ENCODE results near the gene SPAG5. TPM values are rescaled to one million over a fixed set of nuclear protein-coding genes. Genes with fewer than 3 reads are reported as not detected.
A peak's percentile ranks its signal among the peaks of the same experiment; 100 is the strongest.

Gene SPAG5
- total RNA-seq, 1 donor: 31.8 TPM

DNA sequence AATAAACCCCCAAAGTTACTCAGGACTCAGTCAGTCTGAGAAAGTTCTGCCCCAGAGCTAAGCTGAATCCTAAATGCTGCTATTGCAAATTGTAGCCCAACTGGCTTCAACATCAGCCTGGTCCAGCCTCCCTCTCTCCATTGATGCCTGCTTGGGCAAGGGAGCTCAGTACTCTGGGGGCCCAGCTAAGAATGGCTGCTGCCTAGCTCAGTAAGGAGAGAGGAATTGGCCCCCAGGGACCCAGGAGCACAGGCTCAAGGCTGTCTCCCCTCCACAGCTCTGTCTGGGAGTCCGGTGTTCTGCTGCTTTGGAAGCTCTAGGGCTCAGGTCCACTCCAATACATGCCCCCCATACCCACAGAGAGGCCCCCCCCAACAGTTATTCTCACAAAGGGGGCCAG, 48.0 kb downstream of the SPAG5 start:
- H3K4me3 ChIP-seq (ENCODE audit: low read depth, low read length): no peak overlapping the region
- TF ChIP-seq, protein P1, sequence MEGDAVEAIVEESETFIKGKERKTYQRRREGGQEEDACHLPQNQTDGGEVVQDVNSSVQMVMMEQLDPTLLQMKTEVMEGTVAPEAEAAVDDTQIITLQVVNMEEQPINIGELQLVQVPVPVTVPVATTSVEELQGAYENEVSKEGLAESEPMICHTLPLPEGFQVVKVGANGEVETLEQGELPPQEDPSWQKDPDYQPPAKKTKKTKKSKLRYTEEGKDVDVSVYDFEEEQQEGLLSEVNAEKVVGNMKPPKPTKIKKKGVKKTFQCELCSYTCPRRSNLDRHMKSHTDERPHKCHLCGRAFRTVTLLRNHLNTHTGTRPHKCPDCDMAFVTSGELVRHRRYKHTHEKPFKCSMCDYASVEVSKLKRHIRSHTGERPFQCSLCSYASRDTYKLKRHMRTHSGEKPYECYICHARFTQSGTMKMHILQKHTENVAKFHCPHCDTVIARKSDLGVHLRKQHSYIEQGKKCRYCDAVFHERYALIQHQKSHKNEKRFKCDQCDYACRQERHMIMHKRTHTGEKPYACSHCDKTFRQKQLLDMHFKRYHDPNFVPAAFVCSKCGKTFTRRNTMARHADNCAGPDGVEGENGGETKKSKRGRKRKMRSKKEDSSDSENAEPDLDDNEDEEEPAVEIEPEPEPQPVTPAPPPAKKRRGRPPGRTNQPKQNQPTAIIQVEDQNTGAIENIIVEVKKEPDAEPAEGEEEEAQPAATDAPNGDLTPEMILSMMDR (IDR thresholded peaks at IDR 0.05; ENCODE audit: insufficient read depth, low read length): no peak
- no peak for DNase-seq (ENCODE audit: low read depth)

DNA sequence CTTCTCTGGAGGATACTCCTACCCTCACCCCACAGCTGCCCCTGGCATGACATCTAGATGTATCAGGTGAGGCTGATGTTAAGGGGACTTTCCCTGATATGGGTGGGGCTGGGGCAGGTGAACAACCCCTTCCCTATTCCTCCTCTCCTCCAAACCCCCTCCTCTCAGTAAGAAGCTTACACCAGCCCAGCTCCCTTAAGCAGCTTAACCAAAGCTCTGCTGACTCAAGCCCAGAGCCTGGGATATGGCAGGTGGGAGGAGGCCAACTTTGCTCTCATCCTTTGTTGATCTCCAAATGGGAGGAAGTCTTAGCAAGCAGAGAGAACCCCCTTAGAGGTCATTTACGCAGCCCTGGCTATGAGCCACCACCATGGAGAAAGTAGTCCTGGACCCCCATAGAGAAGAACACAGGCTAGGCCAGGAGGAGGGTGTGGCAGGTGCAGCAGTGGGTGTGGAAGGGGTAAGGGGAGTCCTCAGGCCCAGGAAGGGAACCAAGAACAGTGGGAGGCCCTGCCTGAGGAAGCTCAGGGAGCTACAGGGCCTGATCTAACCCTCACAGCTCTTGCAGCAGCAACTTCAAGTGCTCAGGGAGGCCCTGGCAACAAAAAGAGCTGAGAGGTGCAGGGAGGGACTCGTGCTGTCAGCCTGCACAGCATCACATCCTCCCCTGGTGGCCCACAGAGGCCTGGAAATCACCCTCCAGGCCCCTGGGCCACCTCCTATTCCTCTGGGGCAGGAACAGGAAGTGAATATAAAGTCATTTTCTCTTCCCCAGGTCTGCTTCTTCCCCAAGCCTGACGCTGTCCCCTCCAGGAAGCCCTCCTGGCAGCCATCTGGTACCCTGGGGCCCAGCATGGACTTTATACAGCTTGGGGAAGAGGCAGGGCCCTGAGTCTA, 49.3 kb downstream of the SPAG5 start:
- TF ChIP-seq, protein P1 (IDR thresholded peaks at IDR 0.05; ENCODE audit: insufficient read depth, low read length): no peak

DNA sequence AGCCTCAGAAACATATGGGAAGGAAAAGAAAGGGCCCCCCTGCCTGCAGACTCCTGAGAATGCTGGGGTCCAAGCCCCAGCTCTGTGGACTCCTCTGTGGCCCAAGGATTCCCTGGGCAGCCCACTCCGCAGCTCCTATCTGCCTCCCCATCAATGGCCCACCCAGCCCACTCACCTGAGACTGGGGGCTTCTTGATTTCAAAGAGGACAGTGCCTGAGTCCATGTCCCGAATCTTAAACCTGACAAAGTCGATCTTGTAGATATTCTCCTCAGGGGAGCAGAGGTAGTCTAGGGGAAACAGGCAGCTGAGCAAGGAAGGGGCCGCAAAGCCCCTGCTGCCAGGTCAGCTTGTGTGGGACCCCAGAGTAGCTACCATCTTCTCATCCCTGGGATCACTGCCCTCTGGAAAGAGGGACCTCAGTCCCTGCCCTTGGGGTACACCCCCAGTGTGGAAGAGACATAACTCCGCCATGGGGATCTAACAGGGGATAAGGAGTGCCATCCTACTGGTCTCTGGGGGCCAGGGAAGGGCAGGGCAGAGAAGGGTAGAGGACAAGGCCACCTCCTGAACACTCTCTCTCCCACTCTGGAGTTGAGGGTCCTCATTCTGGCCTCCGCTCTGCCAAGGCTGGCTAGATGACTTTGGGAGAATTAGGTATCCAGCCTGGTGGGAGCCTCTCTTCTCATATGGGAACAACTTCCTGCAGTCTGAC, 50.3 kb downstream of the SPAG5 start:
- no peak for DNase-seq (ENCODE audit: low read depth)
- TF ChIP-seq, protein P1 (IDR thresholded peaks at IDR 0.05; ENCODE audit: insufficient read depth, low read length): no peak
- H3K4me3 ChIP-seq (ENCODE audit: low read depth, low read length): no peak overlapping the region

More for the DNA sequence above, 49.3 kb downstream of the SPAG5 start:
- no peak for DNase-seq (ENCODE audit: low read depth)
- no peak overlapping the region for H3K4me3 ChIP-seq (ENCODE audit: low read depth, low read length)

DNA sequence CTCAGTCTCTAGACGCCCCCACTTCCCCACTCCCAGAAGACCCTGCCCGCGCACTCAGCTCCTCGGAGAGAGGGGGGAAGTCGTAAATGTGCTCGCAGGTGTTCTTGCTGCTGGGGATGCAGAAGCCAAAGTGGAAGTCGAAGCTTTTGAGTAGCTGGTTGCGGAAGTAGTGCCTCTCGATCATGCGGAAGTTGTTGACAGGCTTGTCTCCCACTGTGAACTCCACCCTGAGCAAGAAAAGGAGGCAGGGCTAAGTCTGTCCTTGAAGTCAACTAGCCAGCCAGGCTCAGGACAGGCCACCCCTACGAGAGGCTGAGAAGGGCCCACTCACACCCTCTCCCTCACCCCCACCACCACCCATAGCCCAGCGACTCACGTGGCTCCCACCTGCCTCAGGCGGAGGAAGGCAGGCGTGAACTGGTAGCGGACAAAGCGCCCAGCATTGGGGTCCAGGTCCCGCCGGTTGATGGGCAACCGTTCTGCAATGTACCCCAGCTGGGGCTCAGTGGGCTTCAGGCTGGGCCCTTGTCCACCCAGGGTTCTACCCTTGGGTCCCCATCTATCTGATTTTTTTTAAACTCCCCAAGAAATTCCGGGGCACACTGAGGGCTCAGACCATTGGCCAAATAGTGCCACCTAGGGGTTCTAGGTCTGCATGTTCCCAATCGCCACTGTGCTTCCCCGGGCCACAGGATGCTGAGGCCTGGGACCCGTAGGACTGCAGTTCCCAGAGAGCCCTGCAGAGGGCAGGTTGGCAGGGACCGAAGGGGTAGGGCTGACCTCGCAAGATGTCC, 51.0 kb downstream of the SPAG5 start:
- H3K4me3 ChIP-seq (ENCODE audit: low read depth, low read length): no peak overlapping the region
- TF ChIP-seq, protein P1 (IDR thresholded peaks at IDR 0.05; ENCODE audit: insufficient read depth, low read length): peak; percentile 93
- peak; percentile 60 for DNase-seq (ENCODE audit: low read depth)

DNA sequence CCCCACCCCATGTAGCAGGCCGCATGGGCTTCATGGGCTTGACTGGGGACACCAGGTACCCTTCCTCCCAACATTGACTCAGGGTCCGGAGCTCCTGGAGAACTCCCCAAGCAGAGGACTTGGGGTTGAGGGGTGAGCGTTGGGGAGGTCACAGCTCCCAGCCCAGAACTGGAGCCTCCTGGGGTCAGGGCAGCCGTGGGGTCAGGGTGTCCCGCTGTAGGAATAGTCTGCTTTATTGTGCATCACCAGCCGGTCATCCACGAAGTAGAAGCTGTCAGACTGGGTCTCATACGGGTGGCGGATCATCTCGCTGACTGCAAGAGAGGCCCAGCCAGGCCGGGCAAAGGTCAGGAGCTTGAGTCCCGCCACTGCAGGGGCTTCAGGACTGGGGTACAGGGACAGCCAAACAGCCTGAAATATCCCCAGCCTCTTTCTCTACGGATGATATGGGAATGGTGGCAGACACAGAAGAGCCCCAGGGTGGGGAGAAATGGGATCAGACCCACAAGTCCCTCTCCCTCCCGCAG, 51.7 kb downstream of the SPAG5 start:
- TF ChIP-seq, protein P1 (IDR thresholded peaks at IDR 0.05; ENCODE audit: insufficient read depth, low read length): no peak
- H3K4me3 ChIP-seq (ENCODE audit: low read depth, low read length): no peak overlapping the region
- DNase-seq (ENCODE audit: low read depth): no peak

DNA sequence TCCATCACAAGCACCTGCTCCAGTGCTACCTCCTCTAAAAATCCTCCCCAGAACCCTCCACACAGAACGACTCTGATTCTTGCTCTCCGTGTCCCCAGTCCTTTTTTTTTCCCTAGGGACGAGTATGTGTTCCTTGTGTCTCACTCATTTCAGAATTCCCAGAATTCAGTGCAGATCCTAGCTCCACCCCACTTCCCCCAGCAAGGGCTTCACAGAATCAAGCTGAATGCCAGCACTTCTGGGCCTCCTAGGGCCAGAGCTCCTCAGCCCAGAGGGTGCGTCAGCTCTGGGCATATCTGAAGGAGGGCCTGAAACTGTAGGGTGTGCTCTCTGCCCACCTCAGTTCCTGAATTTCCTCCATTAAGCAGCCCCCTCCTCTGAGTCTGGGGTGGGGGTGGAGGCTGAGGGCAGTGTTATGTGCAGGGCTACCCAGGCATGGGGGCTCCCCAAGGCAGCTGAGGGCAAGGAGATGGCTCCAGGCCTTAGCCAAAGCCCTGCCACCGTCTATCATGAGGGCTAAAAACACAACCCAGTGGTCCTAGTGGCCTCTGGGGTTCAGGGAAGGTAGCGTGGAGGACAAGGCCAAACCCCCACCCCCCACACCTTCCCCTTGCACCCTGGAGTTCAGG, 52.9 kb downstream of the SPAG5 start:
- DNase-seq (ENCODE audit: low read depth): no peak

More for the DNA sequence above, 52.9 kb downstream of the SPAG5 start:
- no peak overlapping the region for H3K4me3 ChIP-seq (ENCODE audit: low read depth, low read length)
- TF ChIP-seq, protein P1 (IDR thresholded peaks at IDR 0.05; ENCODE audit: insufficient read depth, low read length): no peak

Data from fibroblast of the aortic adventitia (primary cell).